HFFc6 (cell line): ENCODE data around the gene RTN4RL1. TPM values are rescaled to one million over a fixed set of nuclear protein-coding genes. Genes with fewer than 3 reads are reported as not detected.

Source experiments
- DNase-seq: peaks from one replicate; pipeline ENCODE4 v3.0.0-alpha.2; 2018
- H3K27ac Mint-ChIP-seq: 2 replicates; pipeline ENCODE4 v1.8.0; 2020; ENCODE audit warnings: mild to moderate bottlenecking, mixed read lengths
- H3K27me3 Mint-ChIP-seq: 2 replicates; pipeline ENCODE4 v1.8.0; 2021; ENCODE audit warnings: mild to moderate bottlenecking, moderate library complexity, mixed read lengths; ENCODE audit not compliant: insufficient read depth
- H3K36me3 Mint-ChIP-seq: 2 replicates; pipeline ENCODE4 v1.8.0; 2021; ENCODE audit warnings: low read depth, mixed read lengths
- H3K4me1 Mint-ChIP-seq: 2 replicates; pipeline ENCODE4 v1.8.0; 2020; ENCODE audit warnings: low read depth, mixed read lengths
- H3K4me3 Mint-ChIP-seq: 2 replicates; pipeline ENCODE4 v1.8.0; 2020; ENCODE audit warnings: mild to moderate bottlenecking, moderate library complexity, mixed read lengths
- H3K9me3 Mint-ChIP-seq: 2 replicates; pipeline ENCODE4 v1.8.0; 2020; ENCODE audit warnings: mild to moderate bottlenecking, mixed read lengths
- total RNA-seq, 6 experiments: library from RNA; stranded (reverse); fragmentation: NEBNext Ultra II Directional; extraction: Animal tissue kit (Norgen Biotek cat#: 25700); gene quantifications; 2 replicates in 1 of 6; 3 replicates in 5 of 6; pipeline ENCODE4 v1.2.3, GENCODE V29; 2021
- TF ChIP-seq, protein P1 (sequence below): fragments of 200-600 bp; sonication (generic); IDR thresholded peaks from 2 replicates; pipeline ENCODE4 v1.5.0; 2021; ENCODE audit warnings: antibody characterized with exemption, mild to moderate bottlenecking

RTN4RL1 gene
- total RNA-seq, 6 experiments from 2014 or later: 0.33 to 0.60 (median 0.39) TPM

DNA sequence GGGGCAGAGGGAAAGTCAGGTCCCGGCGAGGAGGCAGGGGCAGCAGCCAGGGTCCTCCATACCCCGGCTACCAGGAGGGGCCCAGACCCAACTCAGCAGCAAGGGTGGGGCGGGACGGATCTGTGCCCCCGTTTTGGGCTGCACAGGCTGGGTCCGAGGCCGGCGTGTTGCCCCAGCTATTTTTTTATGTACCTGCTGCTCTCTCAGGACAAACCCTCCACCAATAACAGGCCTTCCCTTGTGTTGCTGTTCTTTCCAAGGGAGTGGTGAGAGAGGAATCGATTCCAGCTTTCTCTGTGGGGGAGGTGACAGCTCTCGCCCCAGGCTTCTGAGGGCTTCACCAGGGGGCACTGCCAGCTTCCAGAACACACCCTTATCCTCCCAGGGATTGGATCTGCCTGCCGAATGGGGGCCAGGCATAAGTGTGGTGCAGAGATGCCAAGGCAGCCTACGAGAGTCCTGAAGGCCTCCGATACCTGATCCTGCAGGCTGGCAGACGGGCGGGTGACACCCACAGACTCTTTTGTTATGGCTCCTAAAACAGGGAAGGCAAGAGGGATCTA, 22.3 kb downstream of the RTN4RL1 start:
- H3K36me3 Mint-ChIP-seq: no peaks in the 10 kb centered on the region
- TF ChIP-seq, protein P1, sequence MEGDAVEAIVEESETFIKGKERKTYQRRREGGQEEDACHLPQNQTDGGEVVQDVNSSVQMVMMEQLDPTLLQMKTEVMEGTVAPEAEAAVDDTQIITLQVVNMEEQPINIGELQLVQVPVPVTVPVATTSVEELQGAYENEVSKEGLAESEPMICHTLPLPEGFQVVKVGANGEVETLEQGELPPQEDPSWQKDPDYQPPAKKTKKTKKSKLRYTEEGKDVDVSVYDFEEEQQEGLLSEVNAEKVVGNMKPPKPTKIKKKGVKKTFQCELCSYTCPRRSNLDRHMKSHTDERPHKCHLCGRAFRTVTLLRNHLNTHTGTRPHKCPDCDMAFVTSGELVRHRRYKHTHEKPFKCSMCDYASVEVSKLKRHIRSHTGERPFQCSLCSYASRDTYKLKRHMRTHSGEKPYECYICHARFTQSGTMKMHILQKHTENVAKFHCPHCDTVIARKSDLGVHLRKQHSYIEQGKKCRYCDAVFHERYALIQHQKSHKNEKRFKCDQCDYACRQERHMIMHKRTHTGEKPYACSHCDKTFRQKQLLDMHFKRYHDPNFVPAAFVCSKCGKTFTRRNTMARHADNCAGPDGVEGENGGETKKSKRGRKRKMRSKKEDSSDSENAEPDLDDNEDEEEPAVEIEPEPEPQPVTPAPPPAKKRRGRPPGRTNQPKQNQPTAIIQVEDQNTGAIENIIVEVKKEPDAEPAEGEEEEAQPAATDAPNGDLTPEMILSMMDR: no peak
- no peak for DNase-seq
- peaks cover 7% of the 10 kb centered on the region for H3K27me3 Mint-ChIP-seq
- H3K4me1 Mint-ChIP-seq: peaks cover 14% of the 10 kb centered on the region
- no peak overlapping the region for H3K27ac Mint-ChIP-seq
- H3K9me3 Mint-ChIP-seq: no peaks in the 10 kb centered on the region
- no peak overlapping the region for H3K4me3 Mint-ChIP-seq

DNA sequence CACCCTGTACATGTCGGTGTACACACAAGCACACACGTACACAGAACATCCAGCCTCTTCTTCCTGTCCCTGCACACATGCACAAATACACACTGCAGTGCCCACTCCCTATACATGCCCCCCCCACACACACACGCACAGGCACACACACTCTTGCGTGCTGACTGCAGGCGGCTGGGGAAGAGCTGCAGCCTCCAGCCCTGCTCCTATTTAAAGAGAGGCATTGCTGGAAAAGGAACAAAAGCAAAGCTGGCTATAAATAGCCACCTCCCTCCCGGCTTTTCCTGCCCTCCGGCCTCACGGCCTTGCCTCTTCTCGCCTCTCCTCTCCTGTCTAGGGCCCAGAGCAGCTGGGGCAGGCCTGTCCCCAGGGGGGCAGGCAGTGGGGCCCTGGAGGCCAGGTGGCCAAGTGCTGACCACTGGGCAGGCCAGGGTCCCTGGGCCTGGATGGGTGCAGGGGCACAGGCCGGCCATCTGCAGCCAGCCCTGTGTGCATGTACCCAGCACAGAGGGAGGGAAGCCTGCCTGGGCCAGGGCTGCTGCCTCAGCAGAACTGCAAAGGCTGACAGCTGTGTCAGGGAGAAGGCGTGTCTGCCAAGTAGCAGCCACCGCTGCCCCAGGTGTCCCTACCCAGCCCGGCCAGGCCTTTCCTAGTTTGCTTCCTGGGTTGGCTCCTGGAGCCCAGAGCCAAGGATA, 25.4 kb downstream of the RTN4RL1 start:
- Mint-ChIP-seq H3K4me1 (peaks cover 21% of the 10 kb centered on the region), H3K9me3 (no peaks in the 10 kb centered on the region), H3K27ac (peak overlapping the region; percentile 56; the same call in 1 of the 2 replicates), H3K27me3 (peaks cover 12% of the 10 kb centered on the region), H3K36me3 (no peaks in the 10 kb centered on the region), H3K4me3 (peak overlapping the region; percentile 63)
- TF ChIP-seq, protein P1: no peak
- DNase-seq: peak; percentile 29

DNA sequence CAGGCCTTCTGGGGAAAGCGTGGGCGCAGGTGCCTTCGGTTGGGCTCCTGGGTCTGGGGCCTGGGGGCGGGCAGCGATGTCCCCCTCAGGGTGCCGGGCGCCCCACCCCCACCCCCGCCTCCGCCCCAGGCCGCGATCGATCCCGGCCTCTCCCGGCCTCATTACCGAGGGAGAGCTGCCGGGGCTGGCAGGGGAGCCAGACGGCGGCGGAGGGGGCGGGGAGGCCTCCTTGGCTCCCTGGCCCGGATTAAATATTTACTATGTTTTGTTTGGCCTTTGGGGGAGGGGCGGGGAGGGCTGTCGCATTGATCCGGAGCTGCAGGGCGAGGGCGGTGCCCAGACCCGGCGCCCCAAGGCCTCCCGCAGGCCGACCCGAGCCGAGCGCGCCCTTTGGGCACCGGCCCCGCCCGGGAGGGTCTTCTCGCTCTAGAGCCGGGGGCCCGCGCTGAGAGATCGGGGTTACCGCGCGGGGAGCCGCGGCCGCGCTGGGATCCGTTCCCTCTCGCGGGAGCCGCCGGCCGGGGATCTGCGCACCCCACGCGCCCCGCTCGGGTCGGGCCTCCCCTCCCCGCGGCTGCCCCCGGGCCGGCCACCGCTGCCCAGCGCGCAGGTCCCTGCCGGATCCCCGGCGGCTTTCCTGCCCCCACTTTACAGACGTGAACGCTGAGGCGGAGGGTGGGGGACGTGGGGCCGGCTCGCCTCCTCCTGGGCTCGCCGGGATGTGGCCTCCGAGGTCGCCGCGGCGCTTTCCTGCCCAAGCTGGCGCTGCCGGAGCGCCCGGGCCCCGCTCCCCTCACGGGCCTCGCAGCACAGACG, 27.0 kb downstream of the RTN4RL1 start:
- no peak overlapping the region for H3K4me3 Mint-ChIP-seq
- TF ChIP-seq, protein P1: no peak

DNA sequence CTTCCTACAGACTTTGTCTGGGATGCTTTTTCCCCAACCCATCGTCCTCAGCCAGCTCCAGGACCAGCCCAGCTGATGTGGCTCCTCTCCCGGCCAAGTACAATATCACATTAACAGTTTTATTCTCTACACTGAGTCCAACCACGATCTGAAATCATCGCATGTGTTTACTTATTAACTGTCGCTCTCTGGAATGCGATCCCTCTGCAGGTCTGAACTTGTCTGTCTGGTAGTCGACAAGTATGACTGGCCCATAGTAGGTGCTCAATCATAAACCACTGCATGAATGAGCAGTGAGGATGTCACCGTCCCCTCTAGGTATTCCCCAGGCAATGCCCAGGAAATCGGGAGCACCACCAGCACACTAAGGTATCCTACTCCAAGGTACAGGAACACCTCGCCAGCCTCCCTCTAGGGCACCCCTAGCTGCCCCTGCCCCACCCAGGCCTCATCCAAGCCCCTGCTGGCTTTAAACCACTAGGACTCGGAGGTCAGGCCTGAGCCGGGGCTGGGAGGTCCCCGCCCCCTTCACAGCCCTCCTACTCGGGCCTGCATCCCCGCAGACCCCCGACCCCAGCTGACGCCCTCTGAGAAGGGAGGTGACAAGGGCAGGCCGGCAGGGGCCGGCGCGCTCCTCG, 27.7 kb downstream of the RTN4RL1 start:
- Mint-ChIP-seq H3K27me3 (peaks cover 13% of the 10 kb centered on the region), H3K27ac (no peak overlapping the region), H3K36me3 (no peaks in the 10 kb centered on the region), H3K4me1 (peaks cover 21% of the 10 kb centered on the region), H3K4me3 (no peak overlapping the region), H3K9me3 (no peaks in the 10 kb centered on the region)
- TF ChIP-seq, protein P1: no peak
- DNase-seq: no peak

More for the DNA sequence above, 27.0 kb downstream of the RTN4RL1 start:
- Mint-ChIP-seq H3K4me1 (peaks cover 21% of the 10 kb centered on the region), H3K27me3 (peaks cover 14% of the 10 kb centered on the region), H3K27ac (no peak overlapping the region), H3K9me3 (no peaks in the 10 kb centered on the region), H3K36me3 (no peaks in the 10 kb centered on the region)
- no peak for DNase-seq

DNA sequence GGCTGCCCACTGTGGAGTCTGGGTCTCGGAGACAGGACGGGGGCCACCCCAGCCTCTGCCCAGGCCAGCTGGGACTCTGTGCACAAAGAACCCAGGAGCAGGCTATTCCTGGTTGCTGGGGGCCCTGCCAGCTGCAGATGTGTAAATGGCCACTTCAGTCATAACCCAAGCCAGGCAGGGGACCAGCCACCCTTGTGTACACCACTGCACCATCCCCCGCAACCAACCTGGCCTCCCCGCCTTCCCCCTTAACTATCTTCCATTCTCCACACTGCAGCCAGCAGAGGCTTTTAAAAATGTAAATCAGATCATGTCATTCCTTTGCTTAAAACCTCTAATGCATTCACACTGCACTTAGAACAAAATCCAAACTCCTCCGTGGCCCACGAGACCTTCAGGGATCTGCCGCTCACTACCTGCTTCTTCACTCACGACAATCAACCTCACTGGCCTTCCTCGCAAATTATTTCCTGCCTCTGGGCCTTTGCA, 28.3 kb downstream of the RTN4RL1 start:
- H3K27me3 Mint-ChIP-seq: peaks cover 13% of the 10 kb centered on the region
- peaks cover 21% of the 10 kb centered on the region for H3K4me1 Mint-ChIP-seq
- H3K9me3 Mint-ChIP-seq: no peaks in the 10 kb centered on the region
- TF ChIP-seq, protein P1: no peak
- no peak overlapping the region for H3K27ac Mint-ChIP-seq
- H3K36me3 Mint-ChIP-seq: no peaks in the 10 kb centered on the region
- H3K4me3 Mint-ChIP-seq: no peak overlapping the region
- DNase-seq: no peak
